Vagina (tissue), 2 donors: Measurements from ENCODE around the gene NSUN7.

Source experiments
- POLR2A ChIP-seq, 2 donors: fragments of 450-650 bp; IDR thresholded peaks; one replicate each; pipeline ENCODE4 v1.6.1; 2017; ENCODE audit warnings: antibody characterized with exemption in 2 of 2, mild to moderate bottlenecking in 2 of 2, moderate library complexity in 2 of 2
- POLR2AphosphoS5 ChIP-seq, 2 donors: sonication (generic); formaldehyde crosslinking; IDR thresholded peaks; one replicate each; pipeline ENCODE4 v1.9.0; 2017; ENCODE audit warnings: antibody characterized with exemption in 2 of 2, mild to moderate bottlenecking in 2 of 2, low read depth in 1 of 2; ENCODE audit not compliant: insufficient read depth in 1 of 2
- TF ChIP-seq, protein P1 (sequence below), 3 experiments: fragments of 450-650 bp in 2 of 3; fragments of 200-600 bp in 1 of 3; sonication (generic) in 1 of 3; IDR thresholded peaks; one replicate each; pipeline ENCODE4 v1.5.1; 2017 to 2019; ENCODE audit warnings: antibody characterized with exemption in 3 of 3, mild to moderate bottlenecking in 2 of 3, moderate library complexity in 2 of 3

DNA sequence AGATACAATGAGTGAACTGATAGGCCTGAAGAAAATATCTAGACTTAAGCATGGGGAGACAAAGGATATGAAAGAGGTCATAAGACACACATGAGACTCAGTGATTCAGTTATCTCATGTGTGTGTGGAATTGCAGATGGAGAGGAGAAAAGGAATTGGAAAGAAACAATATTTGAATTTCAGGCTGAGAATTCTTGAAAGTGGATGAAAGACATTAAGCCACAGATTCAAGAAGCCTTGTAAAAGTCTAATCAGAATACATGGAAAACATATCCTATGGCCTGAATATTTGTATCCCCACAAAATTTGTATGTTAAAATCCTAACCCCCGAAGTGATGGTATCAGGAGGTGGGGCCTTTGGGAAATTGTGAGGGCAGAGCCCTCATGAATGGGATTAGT, 28.3 kb downstream of the NSUN7 start:
- no peak for TF ChIP-seq POLR2AphosphoS5 (IDR thresholded peaks at IDR 0.05; ENCODE audit: insufficient read depth in 1 of 2, low read depth in 1 of 2)
- TF ChIP-seq POLR2A (IDR thresholded peaks at IDR 0.05): no peak
- TF ChIP-seq, protein P1, sequence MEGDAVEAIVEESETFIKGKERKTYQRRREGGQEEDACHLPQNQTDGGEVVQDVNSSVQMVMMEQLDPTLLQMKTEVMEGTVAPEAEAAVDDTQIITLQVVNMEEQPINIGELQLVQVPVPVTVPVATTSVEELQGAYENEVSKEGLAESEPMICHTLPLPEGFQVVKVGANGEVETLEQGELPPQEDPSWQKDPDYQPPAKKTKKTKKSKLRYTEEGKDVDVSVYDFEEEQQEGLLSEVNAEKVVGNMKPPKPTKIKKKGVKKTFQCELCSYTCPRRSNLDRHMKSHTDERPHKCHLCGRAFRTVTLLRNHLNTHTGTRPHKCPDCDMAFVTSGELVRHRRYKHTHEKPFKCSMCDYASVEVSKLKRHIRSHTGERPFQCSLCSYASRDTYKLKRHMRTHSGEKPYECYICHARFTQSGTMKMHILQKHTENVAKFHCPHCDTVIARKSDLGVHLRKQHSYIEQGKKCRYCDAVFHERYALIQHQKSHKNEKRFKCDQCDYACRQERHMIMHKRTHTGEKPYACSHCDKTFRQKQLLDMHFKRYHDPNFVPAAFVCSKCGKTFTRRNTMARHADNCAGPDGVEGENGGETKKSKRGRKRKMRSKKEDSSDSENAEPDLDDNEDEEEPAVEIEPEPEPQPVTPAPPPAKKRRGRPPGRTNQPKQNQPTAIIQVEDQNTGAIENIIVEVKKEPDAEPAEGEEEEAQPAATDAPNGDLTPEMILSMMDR (IDR thresholded peaks at IDR 0.05): no peak
